HL-60/S4 (cell line): ENCODE measurements around the gene KAT2B.
"Not testable (repeated sequence)": the region's sequence is repeated elsewhere in the genome, so short reads cannot be mapped to it uniquely, and the experiment has no call there.

Source experiments
- in situ Hi-C: fragments of 300-500 bp; cut with MboI; formaldehyde crosslinking; loops from 2 replicates; pipeline ENCODE4 v1.14.3; 2022; ENCODE audit warnings: low sequenced_read_pairs

Gene KAT2B

DNA sequence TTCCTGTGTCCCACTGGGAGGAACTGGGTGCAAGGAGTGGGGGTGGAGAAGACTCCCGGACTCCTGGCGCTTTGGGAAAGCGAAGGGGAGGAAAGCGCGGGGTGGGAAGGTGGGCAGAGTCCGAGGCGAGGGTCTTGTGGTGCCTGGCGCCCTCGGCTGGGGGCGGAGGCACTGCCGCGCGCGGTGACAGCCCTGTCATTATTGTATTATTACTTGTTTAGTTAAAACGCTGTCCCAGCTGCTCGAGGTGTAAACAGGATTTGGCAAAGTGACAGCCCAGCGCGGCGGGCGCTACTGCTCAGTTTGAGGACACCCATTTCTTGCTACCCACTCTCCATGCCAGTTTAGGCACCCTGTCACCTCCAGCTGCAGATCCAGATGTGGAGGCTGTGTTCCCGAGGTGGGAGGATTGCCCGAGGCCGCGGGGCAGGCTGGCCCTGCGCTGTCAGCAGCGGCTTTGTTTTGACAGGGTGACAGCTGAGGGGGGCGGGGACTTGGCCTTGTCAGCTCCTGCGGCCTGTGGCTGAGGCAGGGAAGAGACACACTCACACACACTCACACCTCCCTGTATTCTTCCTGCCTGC, 1.0 kb downstream of the KAT2B start:
- in situ Hi-C loops, result no loop called here

DNA sequence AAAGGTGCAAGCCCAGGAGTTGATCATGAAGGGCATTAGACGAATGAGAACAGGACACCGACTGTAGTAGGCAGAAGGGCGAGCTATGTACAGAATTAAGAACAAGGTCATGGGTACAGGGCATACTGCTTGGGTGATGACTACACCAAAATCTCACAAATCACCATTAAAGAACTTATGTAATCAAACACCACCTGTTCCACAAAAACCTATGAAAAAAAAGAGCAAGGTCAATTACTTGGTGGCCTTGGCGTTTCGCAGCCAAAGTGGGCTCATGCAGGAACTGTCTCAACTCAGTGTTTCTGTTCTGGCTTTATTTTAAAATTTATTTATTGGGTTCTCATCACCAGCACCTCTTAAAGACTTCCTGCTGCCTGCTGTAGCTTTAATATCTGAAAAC, 2.1 kb downstream of the KAT2B start:
- in situ Hi-C loops, result no loop called here

DNA sequence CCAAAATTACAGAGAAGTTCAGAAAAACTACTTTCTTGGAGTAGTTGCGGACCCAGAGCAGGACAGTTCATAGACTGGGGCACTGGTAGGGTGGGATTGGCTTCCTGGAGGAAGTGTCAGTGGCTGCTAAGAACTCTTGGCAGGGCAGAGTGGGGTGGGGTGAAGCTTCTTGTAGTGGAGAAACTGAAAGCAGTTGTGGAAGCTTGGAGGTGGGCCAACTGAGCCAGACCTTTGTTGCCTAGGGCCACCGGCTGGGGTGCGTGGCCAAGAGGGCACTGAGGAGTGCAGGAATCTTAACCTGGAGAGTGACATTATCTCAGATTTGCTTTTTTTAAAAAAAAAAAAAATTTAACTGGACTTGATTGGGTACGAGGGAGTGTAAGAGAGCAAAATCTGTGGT, 3.1 kb downstream of the KAT2B start:
- in situ Hi-C loops, result no loop called here

DNA sequence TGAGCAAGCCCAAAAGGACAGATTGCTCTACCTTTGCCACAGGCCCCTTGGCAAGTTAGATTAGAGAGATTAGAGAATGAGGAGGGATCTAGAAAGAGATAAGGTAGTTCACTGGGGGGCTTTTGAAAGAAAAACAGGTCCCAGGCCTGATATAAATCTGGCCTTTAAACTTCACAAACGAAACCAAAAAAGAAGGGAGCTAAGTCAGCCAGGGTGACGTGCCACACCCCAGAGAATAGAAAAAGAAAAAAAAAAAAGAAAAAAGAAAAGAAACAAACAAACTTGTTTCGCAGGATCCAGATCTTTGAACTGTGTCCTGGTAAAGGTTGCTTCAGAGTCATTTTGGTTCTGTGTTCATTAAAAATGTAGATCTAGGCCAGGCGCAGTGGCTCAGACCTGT, 3.6 kb downstream of the KAT2B start:
- in situ Hi-C loops, result no loop called here

DNA sequence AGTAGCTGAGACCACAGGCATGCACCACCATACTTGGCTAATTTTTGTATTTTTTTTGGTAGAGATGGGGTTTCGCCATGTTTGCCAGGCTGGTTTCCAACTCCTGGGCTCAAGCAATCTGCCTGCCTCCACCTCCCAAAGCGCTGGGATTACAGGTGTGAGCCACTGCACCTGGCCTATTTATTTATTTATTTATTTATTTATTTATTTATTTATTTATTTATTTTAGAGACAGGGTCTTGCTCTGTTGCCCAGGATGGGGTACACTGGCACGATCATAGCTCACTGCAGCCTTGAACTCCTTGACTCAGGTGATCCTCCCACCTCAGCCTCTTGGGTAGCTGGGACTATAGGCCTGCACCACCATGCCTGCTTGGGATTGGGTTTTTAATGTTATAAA, 4.9 kb downstream of the KAT2B start:
- in situ Hi-C loops, result not testable (repeated sequence)

DNA sequence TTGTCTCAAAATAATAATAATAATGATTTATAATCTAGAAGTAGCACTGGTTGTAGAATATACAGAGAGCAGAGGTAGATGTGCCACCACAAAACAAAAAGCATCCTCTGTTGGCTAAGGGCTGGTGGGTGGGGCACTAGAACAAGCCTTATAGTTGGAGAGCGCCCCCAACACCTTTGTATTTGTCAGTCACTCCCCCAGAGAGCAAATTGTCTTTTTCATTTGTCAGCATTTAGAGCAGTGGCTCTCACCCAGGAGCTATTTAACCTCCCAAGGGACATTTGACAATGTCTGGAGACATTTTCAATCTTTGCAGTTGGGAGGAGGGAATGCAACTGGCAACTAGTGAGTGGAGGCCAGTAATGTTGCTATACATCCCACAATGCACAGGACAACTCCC, 6.3 kb downstream of the KAT2B start:
- in situ Hi-C loops, result no loop called here

DNA sequence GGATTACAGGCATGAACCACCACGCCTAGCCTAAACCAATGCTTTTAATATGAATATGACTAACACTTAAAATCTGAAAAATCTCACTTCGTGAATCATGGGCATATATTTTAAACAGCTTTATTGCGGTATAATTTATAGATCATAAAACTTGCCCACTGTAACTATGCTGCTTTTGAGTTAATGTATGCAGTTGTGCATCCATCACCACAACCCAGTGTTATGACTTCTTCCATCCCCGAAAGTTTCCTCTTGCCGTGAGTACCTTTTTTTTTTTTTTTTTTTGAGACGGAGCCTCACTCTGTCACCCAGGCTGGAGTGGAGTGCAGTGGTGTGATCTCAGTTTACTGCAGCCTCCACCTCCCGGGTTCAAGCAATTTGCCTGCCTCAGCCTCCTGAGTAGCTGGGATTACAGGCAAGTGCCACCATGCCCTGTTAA, 7.1 kb downstream of the KAT2B start:
- in situ Hi-C loops, result no loop called here

DNA sequence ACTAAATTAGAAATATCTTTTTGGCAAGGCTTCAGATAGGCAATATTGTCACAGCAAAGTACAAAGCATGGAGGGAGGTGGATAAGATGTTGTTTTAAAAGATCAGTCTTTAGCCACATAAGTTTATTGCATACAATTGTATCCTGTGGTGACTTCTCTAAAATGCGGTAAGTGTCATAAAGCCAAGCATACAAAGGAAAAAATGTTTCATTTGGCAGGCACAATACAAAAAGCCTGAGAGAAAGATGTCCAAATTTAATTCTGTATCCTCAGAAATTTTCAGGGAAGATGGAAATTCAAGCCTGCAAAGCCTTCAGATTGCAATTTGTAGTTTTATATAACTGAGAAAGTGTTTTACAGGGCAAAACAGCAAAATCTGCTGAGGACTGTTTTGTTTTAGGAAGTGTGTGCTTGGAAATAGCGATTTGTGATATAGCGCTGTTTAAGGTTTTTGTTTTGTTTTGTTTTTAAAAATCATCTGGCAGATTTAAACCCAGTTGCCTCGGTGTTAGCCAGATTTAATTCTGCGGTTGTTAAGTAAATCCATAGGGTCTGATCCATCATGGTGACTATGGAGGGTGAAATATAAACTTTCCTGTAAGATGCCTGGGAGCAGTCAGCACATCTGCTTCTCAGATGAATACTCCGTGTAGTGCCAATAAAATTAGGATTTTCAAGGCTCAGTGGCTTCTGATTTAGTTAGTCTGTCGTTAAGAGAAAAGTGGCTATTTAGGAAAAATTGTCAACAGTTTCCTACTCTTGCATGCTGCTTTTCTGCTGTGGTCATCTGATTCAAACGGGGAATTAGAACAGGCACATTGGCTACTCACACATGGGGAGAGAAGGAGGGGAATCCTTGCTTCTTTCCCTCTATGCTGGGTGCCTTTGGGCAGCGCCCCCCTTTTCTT, 8.0 kb downstream of the KAT2B start:
- in situ Hi-C loops, result no loop called here

DNA sequence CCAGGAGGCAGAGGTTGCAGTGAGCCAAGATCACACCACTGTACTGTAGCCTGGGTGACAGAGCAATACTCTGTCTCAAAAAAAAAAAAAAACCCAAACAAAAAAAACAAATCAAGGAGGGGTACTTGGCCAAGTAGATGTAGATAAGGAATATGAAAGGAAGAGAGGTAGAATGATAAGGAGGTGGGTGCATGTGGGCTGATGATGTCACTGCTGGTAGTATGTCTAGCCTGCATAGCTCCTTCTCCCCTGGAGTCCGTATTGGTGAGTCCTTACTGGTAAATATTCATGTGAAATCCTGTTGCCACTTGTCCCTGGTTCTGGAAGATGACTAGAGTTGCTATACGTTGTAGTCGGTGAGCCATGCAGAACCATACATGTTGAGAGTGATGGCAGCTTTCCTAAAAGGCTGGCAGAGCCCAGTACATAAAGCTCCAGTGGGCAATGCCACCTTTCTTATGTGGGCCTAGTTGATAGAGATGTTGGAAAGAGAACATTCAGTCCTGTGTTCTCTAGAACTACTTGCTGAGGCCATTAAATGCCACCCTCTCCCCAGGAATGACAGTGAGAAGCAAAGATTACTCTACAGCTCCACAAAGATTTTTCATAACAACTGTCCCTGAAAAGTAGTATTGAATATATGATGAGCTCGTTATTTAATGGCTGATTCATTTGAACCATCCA, 11.0 kb downstream of the KAT2B start:
- in situ Hi-C loops, result no loop called here

DNA sequence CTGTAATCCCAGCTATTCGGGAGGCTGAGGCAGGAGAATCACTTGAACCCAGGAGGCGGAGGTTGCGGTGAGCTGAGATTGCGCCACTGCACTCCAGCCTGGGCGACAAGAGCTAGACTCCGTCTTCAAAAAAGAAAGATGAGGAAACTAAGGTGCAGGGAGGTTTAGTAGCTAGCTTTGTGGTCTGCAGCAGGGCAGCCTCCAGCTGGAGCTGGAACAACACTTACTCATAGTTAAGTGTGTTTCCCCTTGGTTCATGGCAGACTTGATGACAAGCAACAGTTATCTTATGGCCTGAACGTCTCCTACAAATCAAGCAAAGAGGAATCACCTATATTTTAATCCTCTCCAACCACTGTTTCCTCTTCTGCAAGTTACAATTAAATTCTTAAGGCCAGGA, 12.6 kb downstream of the KAT2B start:
- in situ Hi-C loops, result no loop called here

DNA sequence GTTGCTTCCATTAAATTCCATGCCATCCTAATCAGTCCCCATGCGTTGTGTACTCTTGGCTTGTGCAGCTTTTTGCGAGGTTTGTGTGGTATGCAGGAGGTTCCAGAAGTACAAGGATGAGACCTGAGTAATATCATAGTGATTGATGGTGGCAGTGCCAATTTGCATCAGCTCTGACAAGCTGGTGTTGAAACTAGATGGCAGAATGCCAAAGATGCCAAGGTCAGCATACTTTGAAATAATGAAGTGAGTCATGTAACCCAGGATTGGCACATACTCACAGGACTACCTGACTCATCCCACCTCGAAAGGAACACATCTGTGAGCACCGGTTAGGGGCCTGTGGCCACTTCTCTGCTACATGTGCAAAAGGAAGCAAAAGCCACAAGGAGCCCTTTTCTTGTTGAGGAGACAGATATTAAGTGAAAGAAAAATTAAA, 14.3 kb downstream of the KAT2B start:
- in situ Hi-C loops, result no loop called here

DNA sequence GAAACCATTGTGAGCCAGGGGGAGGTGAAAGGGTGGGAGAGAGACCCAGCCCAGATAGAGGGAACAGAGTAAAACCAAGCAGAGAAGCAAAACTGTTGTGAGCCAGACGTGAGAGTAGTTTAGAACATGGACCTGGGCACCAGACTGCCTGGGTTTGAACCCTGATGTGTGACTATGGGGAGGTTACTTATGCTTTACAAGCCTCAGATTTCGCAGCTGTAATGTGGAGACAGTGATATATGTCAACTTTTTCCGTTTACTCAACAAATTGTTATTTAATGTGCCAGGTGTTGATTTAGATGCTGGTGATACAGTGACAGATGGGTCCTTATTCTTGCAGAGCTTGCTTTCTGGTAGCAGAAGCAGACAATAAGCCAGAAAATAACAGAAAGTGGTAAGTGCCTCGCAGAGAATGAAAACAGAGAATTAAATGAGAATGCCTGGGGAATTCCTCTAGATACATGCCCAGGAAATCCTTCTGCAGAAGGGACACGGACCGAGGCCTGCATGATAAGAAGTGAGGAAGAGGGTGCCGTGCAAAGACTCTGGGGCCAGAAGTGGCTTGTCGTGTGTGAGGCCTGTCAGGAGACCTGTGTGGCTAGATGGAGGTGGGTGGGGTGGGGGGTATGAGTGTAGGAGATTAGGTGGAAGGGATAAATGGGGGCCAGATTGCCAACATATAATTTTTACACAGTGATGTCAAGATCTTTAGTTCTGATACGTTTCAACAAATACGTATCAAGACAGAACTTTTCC, 15.0 kb downstream of the KAT2B start:
- in situ Hi-C loops, result no loop called here

DNA sequence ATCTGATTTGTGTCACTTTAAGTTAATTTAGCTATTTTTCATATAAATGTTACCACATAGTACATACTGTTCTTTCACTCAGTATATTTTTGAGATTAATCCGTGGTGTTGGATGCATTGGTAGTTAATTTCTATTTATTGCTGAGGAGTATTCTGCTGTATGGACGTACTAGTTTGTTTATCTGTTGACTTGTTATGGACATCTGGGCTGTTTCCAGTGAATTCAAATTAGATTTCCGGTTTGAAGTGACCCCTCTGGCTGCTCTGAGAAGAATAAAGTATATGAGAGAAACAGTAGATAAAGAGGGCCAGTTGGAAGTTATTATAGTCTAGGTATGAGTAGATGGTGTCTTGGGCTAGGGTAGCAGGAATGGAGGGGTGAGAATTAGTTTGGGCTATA, 15.6 kb downstream of the KAT2B start:
- in situ Hi-C loops, result no loop called here

DNA sequence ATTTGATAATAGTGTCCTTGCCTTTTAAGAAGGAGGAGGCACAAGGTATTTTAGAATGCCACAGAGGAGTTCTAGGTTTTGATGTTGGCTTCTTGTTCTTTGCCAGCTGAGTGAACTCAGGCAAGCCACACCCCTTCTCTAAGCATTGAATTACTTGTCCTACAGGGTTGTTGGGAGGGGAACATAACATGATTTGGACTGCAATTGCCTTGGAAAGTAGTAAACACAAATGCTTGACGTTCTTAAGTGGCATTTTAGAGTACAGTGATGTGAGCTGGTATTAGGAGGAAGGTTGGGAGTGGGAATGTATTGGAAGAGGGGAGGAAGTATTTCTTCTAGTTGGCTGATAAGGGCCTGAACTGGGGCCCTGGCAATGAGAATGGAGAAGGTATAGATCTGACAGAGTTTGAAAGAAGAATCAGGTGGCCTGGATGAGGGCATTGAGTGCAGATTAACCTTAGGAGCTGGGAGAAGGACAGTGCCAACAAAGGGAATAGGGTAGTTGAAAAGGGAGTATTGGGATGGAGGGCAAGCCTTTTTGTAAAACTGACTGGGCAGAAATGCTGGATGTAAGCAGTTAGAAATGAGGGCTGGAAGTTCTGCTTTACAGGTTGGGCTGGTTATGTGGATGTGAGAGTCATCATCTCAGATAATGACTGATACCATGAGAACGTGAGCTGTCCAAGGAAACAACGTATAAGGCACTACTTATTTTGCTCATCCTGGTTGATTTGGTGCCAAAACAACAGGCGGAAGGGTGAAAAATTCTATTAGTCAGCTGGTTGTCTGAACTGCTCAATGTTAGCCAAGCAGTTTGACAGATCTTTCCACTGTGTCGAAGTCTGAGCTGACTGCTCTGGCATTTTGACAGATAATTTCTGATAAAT, 16.7 kb downstream of the KAT2B start:
- in situ Hi-C loops, result no loop called here

DNA sequence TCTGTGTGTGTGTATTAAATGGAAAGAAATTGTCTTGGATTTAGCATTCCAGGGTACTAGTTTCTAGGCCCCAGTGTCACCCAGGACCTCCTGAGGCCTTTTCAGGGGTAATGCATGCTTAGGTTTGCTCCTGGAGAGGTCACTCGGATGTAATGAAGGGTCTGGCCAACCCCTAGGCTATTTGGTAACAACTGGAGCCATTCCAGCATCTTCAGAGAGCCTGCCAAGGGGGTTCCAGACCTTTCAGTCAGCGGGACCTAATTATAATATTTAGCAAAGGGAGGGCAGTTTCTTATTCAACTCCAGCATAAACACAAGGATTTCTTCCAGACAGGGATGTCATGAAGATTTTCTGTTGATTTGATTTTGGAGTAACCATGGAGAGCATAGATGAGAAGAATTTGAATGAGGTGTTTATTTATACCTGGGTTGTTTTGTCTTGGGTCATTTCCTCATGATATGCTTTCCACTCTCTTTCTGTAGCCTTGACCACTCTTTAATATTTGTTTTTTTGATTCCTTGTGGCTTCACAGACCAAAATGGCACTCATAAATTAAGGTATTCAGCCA, 17.4 kb downstream of the KAT2B start:
- in situ Hi-C loops, result no loop called here

DNA sequence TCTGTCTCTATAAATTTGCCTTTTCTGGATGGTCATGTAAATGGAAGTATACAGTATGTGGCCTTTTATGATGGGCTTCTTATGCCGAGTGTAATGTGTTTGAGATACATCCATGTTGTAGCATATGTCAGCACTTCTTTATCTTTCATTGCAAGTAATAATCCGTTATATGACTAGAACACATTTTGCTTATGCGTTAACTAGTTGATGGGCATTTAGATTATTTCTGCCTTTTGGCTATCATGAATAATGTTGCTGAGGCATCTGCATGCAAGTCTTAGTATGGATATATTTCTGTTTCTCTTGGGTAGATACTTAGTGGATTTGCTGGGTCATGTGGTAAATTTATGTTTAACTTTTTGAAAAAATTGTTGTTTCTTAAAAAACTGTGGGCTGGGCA, 19.7 kb downstream of the KAT2B start:
- in situ Hi-C loops, result no loop called here

DNA sequence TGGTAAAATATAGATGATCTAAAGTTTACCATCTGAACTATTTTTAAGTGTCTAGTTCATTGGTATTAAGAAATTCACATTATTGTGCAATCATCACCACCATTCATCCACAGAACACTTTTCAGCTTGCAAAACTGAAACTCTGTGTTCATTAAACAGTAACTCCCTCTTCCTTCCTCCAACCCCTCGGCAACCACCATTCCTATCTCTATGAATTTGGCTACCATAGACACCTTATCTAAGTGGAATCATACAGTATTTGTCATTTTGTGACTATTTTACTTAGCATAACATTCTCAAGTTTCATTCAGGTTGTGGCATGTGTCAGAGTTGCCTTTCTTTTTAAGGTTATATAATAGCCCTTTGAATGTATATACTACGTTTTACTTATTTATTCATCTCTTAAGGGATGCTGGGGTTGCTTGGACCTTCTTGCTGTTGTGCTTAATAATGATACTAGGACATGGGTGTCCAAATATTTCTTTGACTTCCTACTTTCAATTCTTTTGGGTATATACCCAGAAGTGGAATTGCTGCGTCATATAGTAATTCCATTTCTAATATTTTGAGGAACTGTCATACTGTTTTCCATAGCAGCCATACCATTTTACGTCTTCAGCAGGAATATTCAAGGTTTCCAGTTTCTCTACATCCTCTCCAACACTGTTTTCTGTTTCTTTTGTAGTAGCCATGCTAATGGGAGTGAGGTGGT, 20.9 kb downstream of the KAT2B start:
- in situ Hi-C loops, result no loop called here

DNA sequence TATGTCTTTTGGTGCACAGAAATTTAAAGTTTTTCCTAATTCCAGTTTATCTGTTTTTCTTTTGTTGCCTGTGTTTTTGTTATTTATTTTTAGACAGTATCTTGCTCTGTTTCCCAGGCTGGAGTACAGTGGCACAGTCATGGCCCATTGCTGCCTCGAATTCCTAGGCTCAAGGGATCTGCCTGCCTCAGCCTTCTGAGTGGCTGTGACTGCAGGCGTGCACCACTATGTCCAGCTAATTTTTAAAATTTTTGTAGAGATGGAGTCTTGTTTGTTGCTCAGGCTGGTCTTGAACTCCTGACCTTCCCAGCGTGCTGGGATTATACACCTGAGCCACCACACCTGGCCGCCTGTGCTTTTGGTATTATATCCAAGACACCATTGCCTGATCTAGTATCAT, 22.8 kb downstream of the KAT2B start:
- in situ Hi-C loops, result no loop called here

DNA sequence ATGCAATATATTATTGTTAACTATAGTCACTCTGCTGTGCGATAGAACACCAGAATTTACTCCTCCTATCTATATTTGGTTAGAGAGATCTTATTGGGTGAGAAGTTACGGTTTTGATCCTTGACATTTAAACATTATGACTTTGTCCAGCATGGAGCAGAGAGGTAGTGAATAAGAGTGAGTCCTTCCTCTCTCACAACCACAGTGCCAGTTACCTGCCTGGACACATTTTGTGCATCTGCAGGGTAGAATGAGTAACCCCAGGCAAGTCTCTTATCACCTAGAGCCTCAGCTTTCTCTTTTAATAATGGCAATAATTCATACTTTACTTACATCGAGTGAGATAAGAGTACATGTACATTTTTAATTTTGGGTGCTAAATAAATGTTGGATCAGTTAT, 24.1 kb downstream of the KAT2B start:
- in situ Hi-C loops, result no loop called here
